GM19455 (cell line): ENCODE data around the gene CMSS1.
A peak's percentile ranks its signal among the peaks of the same experiment; 100 is the strongest.
"Not testable (repeated sequence)": the region's sequence is repeated elsewhere in the genome, so short reads cannot be mapped to it uniquely, and the experiment has no call there.

Experiments
- ATAC-seq: cut with Tn5 transposase; IDR thresholded peaks from one replicate; pipeline ENCODE4 v1.9.1; 2021; ENCODE audit not compliant: unreplicated experiment

Gene CMSS1

GRCh38 chr3:100076731-100077529, 259.3 kb downstream of the CMSS1 start:
- no peak for ATAC-seq

- ATAC-seq: no peak
These were observed 261.7 kb downstream of the CMSS1 start for GRCh38 chr3:100079328-100079727.

- ATAC-seq: no peak
These were observed 262.9 kb downstream of the CMSS1 start for GRCh38 chr3:100080573-100080972.

- no peak for ATAC-seq
These were observed 263.6 kb downstream of the CMSS1 start for GRCh38 chr3:100081311-100081710.

GRCh38 chr3:100081986-100082692, 264.5 kb downstream of the CMSS1 start:
- no peak for ATAC-seq

GRCh38 chr3:100082714-100083113, 265.1 kb downstream of the CMSS1 start:
- ATAC-seq: no peak

- no peak for ATAC-seq
These were observed 265.5 kb downstream of the CMSS1 start for GRCh38 chr3:100083209-100083608.

GRCh38 chr3:100084100-100084806, 266.6 kb downstream of the CMSS1 start:
- no peak for ATAC-seq

- ATAC-seq: no peak
These were observed 268.7 kb downstream of the CMSS1 start for GRCh38 chr3:100086401-100086800.

- ATAC-seq: peak; percentile 95
These were observed 269.5 kb downstream of the CMSS1 start for GRCh38 chr3:100087198-100087597.

- ATAC-seq: no peak
These were observed 271.2 kb downstream of the CMSS1 start for GRCh38 chr3:100088735-100089368.

GRCh38 chr3:100089812-100090668, 272.4 kb downstream of the CMSS1 start:
- ATAC-seq: peak; percentile 67

GRCh38 chr3:100090669-100091005, 273.0 kb downstream of the CMSS1 start:
- no peak for ATAC-seq

- ATAC-seq: no peak
These were observed 276.2 kb downstream of the CMSS1 start for GRCh38 chr3:100093831-100094230.

- ATAC-seq: not testable (repeated sequence)
These were observed 278.6 kb downstream of the CMSS1 start for GRCh38 chr3:100096286-100096685.

GRCh38 chr3:100096866-100097265, 279.2 kb downstream of the CMSS1 start:
- ATAC-seq: no peak

- no peak for ATAC-seq
These were observed 280.5 kb downstream of the CMSS1 start for GRCh38 chr3:100097919-100098783.

- ATAC-seq: no peak
These were observed 281.1 kb downstream of the CMSS1 start for GRCh38 chr3:100098784-100099070.

GRCh38 chr3:100099621-100100020, 282.0 kb downstream of the CMSS1 start:
- no peak for ATAC-seq

- no peak for ATAC-seq
These were observed 282.8 kb downstream of the CMSS1 start for GRCh38 chr3:100100425-100100824.
